Lower lobe of right lung (tissue), 2 donors: ENCODE measurements around the gene SEMA6C. TPM values are rescaled to one million over a fixed set of nuclear protein-coding genes. Genes with fewer than 3 reads are reported as not detected.

Source experiments
- ATAC-seq, 2 donors: fragments of 200-7000 bp; cut with Tn5 transposase; one replicate each; pipeline ENCODE4 v1.9.1; 2020 to 2022; ENCODE audit warnings: mild to moderate bottlenecking in 2 of 2, moderate library complexity in 2 of 2
- DNase-seq: peaks from one replicate; pipeline ENCODE4 v3.0.0-alpha.2; 2020
- H3K27ac ChIP-seq: fragments of 200-600 bp; one replicate; pipeline ENCODE4 v1.8.0; 2022
- H3K27me3 ChIP-seq: fragments of 200-600 bp; one replicate; pipeline ENCODE4 v1.8.0; 2022; ENCODE audit warnings: low read depth
- H3K36me3 ChIP-seq: fragments of 200-600 bp; one replicate; pipeline ENCODE4 v1.8.0; 2022; ENCODE audit warnings: mild to moderate bottlenecking
- H3K4me1 ChIP-seq: fragments of 200-600 bp; one replicate; pipeline ENCODE4 v1.8.0; 2022
- H3K4me3 ChIP-seq: fragments of 200-600 bp; one replicate; pipeline ENCODE4 v1.8.0; 2022; ENCODE audit warnings: mild to moderate bottlenecking
- H3K9me3 ChIP-seq: fragments of 200-600 bp; one replicate; pipeline ENCODE4 v1.8.0; 2022
- intact Hi-C: fragments of 100-400 bp; cut with DNase I; formaldehyde crosslinking; loops from one replicate; pipeline ENCODE4 v1.11.0; 2022
- total RNA-seq: library from RNA; stranded (reverse); fragmentation: NEBNext Ultra II Directional; extraction: Animal tissue kit (Norgen Biotek cat#: 25700); gene quantifications from one replicate; pipeline ENCODE4 v1.2.1, GENCODE V29; 2021
- TF ChIP-seq, protein P1 (sequence below): fragments of 200-600 bp; IDR thresholded peaks from one replicate; pipeline ENCODE4 v1.8.0; 2022; ENCODE audit warnings: antibody characterized with exemption, mild to moderate bottlenecking
- donor health status: DM: no; HTN: yes; CAD: no; lungs with severe emphysema.

Gene SEMA6C
- total RNA-seq, 1 donor from 2014 or later, result 6.4 TPM

GRCh38 chr1:151133018-151133806 lies 13.2 kb downstream of the SEMA6C start:
- DNase-seq (no peak), ATAC-seq (no peak)
- Histone ChIP-seq H3K36me3 (peaks cover 5% of the 10 kb centered on the region), H3K9me3 (no peaks in the 10 kb centered on the region), H3K27me3 (no peaks in the 10 kb centered on the region), H3K27ac (no peak overlapping the region), H3K4me3 (no peak overlapping the region), H3K4me1 (peaks cover 23% of the 10 kb centered on the region)
- intact Hi-C loops, result no loop called here
- TF ChIP-seq, protein P1, sequence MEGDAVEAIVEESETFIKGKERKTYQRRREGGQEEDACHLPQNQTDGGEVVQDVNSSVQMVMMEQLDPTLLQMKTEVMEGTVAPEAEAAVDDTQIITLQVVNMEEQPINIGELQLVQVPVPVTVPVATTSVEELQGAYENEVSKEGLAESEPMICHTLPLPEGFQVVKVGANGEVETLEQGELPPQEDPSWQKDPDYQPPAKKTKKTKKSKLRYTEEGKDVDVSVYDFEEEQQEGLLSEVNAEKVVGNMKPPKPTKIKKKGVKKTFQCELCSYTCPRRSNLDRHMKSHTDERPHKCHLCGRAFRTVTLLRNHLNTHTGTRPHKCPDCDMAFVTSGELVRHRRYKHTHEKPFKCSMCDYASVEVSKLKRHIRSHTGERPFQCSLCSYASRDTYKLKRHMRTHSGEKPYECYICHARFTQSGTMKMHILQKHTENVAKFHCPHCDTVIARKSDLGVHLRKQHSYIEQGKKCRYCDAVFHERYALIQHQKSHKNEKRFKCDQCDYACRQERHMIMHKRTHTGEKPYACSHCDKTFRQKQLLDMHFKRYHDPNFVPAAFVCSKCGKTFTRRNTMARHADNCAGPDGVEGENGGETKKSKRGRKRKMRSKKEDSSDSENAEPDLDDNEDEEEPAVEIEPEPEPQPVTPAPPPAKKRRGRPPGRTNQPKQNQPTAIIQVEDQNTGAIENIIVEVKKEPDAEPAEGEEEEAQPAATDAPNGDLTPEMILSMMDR, result no peak

DNA sequence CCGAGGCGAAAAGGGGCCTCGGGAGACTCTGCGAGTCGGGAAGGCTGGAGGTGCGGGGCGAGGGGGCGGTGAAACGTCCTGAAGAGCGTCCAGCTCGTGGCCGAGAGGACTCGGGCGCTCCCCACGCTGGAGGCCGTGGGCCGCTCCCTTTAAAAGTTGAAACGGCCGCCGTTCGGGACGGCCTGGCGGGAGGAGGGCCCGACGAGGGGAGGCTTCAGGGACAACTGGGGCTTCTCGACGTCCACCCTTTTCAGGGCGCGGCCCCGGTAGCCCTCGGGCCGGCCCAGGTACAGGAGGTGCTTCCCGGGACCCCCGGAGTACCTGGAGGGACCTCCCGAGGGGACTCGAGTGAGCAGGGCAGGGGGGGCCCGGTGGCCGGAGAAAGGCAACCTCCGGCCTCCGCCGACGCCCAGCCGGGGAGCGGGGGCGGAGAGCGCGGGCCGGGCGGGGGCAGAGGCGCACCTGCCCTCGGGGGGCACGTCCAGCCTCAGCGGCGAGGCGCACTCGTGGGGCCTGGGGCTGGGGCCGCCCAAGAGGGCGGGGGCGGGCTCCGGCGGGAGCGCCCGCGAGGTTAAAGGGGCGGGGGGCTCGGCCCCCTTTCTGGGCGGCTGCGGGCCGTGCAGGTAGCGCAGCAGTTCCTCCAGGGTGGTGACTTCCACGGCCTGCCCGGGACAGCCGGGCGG lies 14.0 kb downstream of the SEMA6C start:
- no peak for DNase-seq
- peaks cover 23% of the 10 kb centered on the region for H3K4me1 ChIP-seq
- no peak overlapping the region for H3K27ac ChIP-seq
- no peaks in the 10 kb centered on the region for H3K27me3 ChIP-seq
- H3K36me3 ChIP-seq, result peaks cover 5% of the 10 kb centered on the region
- TF ChIP-seq, protein P1, result no peak
- intact Hi-C loops, result no loop called here
- H3K9me3 ChIP-seq, result no peaks in the 10 kb centered on the region
- H3K4me3 ChIP-seq, result peak overlapping the region; percentile 51
- ATAC-seq, result peak; percentile 3 to 18

GRCh38 chr1:151131701-151132334 lies 14.6 kb downstream of the SEMA6C start:
- TF ChIP-seq, protein P1, result no peak
- peak; percentile 65 to 75 for ATAC-seq
- Histone ChIP-seq H3K27me3 (no peaks in the 10 kb centered on the region), H3K4me3 (peak overlapping the region; percentile 51), H3K36me3 (peaks cover 5% of the 10 kb centered on the region), H3K4me1 (peaks cover 23% of the 10 kb centered on the region), H3K9me3 (no peaks in the 10 kb centered on the region), H3K27ac (peak overlapping the region; percentile 36)
- intact Hi-C loops, result no loop called here
- no peak for DNase-seq

- no peaks in the 10 kb centered on the region for H3K36me3 ChIP-seq
- peak; percentile 93 to 94 for ATAC-seq
- peak overlapping the region; percentile 51 for H3K4me3 ChIP-seq
- TF ChIP-seq, protein P1, result no peak
- peak; percentile 89 for DNase-seq
- H3K27ac ChIP-seq, result peak overlapping the region; percentile 8
- no peaks in the 10 kb centered on the region for H3K27me3 ChIP-seq
- no peaks in the 10 kb centered on the region for H3K9me3 ChIP-seq
- intact Hi-C loops, result no loop called here
- peaks cover 23% of the 10 kb centered on the region for H3K4me1 ChIP-seq
These were observed 15.3 kb downstream of the SEMA6C start for GRCh38 chr1:151130987-151131586.

DNA sequence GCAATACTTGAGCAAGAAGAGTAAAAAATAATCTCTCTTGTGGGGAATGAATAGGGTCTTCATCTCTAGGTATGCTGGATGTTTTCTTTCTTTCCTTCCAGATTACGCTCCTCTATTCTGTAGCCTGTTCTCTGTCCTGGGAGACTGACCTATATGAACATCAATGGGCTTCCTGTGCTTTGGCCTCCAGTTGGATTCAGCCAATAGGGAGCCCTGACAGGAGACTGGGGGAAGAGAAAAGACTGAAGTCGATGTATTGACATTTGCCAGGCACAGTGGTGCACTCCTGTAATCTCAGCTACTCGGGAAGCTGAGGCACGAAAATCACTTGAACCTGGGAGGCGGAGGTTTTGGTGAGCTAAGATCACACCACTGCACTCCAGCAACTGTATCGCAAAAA lies 17.6 kb downstream of the SEMA6C start:
- no peak for ATAC-seq
- Histone ChIP-seq H3K4me3 (no peak overlapping the region), H3K9me3 (no peaks in the 10 kb centered on the region), H3K36me3 (no peaks in the 10 kb centered on the region), H3K27me3 (no peaks in the 10 kb centered on the region), H3K27ac (no peak overlapping the region), H3K4me1 (peaks cover 23% of the 10 kb centered on the region)
- TF ChIP-seq, protein P1, result no peak
- intact Hi-C loops, result no loop called here
- DNase-seq, result no peak
